Astrocyte (in vitro differentiated cells and primary cell): ENCODE data around the gene CSF2. TPM values are rescaled to one million over a fixed set of nuclear protein-coding genes. Genes with fewer than 3 reads are reported as not detected.

Source experiments
- DNase-seq: peaks from one replicate; pipeline ENCODE4 v3.0.0-alpha.2; 2010; ENCODE audit warnings: low read depth
- FAIRE-seq: peaks from 2 replicates; lab custom pipeline; 2011; peaks lifted over from hg19 to GRCh38; lab: Jason Lieb, UNC
- H2AFZ ChIP-seq: 2 replicates; pipeline ENCODE4 v1.6.0; 2012; ENCODE audit warnings: low read depth, low read length, inconsistent platforms
- H3K27ac ChIP-seq: 2 replicates; pipeline ENCODE4 v1.5.1; 2011; ENCODE audit warnings: low read depth, low read length, inconsistent platforms
- H3K27me3 ChIP-seq: 2 replicates; pipeline ENCODE4 v1.6.0; 2011; ENCODE audit warnings: low read length, inconsistent platforms; ENCODE audit not compliant: insufficient read depth
- H3K36me3 ChIP-seq: 2 replicates; pipeline ENCODE4 v1.5.1; 2011; ENCODE audit warnings: low read length, inconsistent platforms; ENCODE audit not compliant: insufficient read depth
- H3K4me1 ChIP-seq: 2 replicates; pipeline ENCODE4 v1.5.1; 2011; ENCODE audit warnings: low read length, inconsistent platforms; ENCODE audit not compliant: insufficient read depth
- H3K4me2 ChIP-seq: 2 replicates; pipeline ENCODE4 v1.6.0; 2012; ENCODE audit warnings: low read length, inconsistent platforms
- H3K4me3 ChIP-seq: 2 replicates; pipeline ENCODE4 v1.5.1; 2011; ENCODE audit warnings: low read depth, mild to moderate bottlenecking, low read length, inconsistent platforms; ENCODE audit not compliant: insufficient read depth
- H3K79me2 ChIP-seq: 2 replicates; pipeline ENCODE4 v1.6.0; 2012; ENCODE audit warnings: mild to moderate bottlenecking, low read length, inconsistent platforms; ENCODE audit not compliant: insufficient read depth
- H3K9ac ChIP-seq: 2 replicates; pipeline ENCODE4 v1.6.0; 2012; ENCODE audit warnings: mild to moderate bottlenecking, low read length, inconsistent platforms
- H3K9me3 ChIP-seq: 2 replicates; pipeline ENCODE4 v1.5.1; 2012; ENCODE audit warnings: low read depth, mild to moderate bottlenecking, low read length, inconsistent platforms; ENCODE audit not compliant: insufficient read depth
- H4K20me1 ChIP-seq: 2 replicates; pipeline ENCODE4 v1.6.0; 2012; ENCODE audit warnings: low read length, inconsistent platforms; ENCODE audit not compliant: insufficient read depth
- H3K27ac Mint-ChIP-seq: one replicate; pipeline ENCODE4 v1.8.0; 2021; ENCODE audit warnings: mild to moderate bottlenecking, mixed read lengths; ENCODE audit not compliant: unreplicated experiment
- H3K27me3 Mint-ChIP-seq: one replicate; pipeline ENCODE4 v1.8.0; 2021; ENCODE audit warnings: low read depth, mixed read lengths; ENCODE audit not compliant: unreplicated experiment
- H3K36me3 Mint-ChIP-seq: one replicate; pipeline ENCODE4 v1.8.0; 2021; ENCODE audit warnings: low read depth, mixed read lengths; ENCODE audit not compliant: unreplicated experiment
- H3K4me1 Mint-ChIP-seq: one replicate; pipeline ENCODE4 v1.8.0; 2021; ENCODE audit warnings: low read depth, mixed read lengths; ENCODE audit not compliant: unreplicated experiment
- H3K4me3 Mint-ChIP-seq: one replicate; pipeline ENCODE4 v1.8.0; 2021; ENCODE audit warnings: mild to moderate bottlenecking, moderate library complexity, mixed read lengths; ENCODE audit not compliant: unreplicated experiment
- H3K9me3 Mint-ChIP-seq: one replicate; pipeline ENCODE4 v1.8.0; 2021; ENCODE audit warnings: mild to moderate bottlenecking, mixed read lengths; ENCODE audit not compliant: unreplicated experiment
- CTCF ChIP-seq: IDR thresholded peaks from 2 replicates; pipeline ENCODE4 v1.5.1; 2011; ENCODE audit warnings: low read depth, mild to moderate bottlenecking, inconsistent platforms, low read length, moderate library complexity; ENCODE audit not compliant: insufficient read depth
- EZH2 ChIP-seq: IDR thresholded peaks from 2 replicates; pipeline ENCODE4 v1.6.1; 2012; ENCODE audit warnings: mild to moderate bottlenecking, low read length, inconsistent platforms; ENCODE audit not compliant: insufficient read depth
- total RNA-seq: library from RNA; stranded (reverse); gene quantifications from 2 replicates; pipeline ENCODE4 v1.2.1, GENCODE V29; 2021

CSF2 gene
- total RNA-seq, 1 donor from 2014 or later = not detected

GRCh38 chr5:132099076-132099748 is 25.6 kb downstream of the CSF2 start:
- Histone ChIP-seq H3K4me2 (no peak overlapping the region), H4K20me1 (no peaks in the 10 kb centered on the region), H3K79me2 (no peaks in the 10 kb centered on the region), H3K4me1 (peaks cover 53% of the 10 kb centered on the region), H3K27me3 (no peaks in the 10 kb centered on the region), H3K36me3 (no peaks in the 10 kb centered on the region), H2AFZ (no peak overlapping the region), H3K4me3 (no peak overlapping the region), H3K9ac (no peak overlapping the region), H3K9me3 (no peaks in the 10 kb centered on the region), H3K27ac (peak overlapping the region; percentile 24)
- Mint-ChIP-seq H3K4me1 (peaks cover 34% of the 10 kb centered on the region), H3K27ac (no peak overlapping the region), H3K9me3 (no peaks in the 10 kb centered on the region), H3K4me3 (no peak overlapping the region), H3K27me3 (peaks cover 12% of the 10 kb centered on the region), H3K36me3 (no peaks in the 10 kb centered on the region)
- DNase-seq = no peak
- no peak for FAIRE-seq
- TF ChIP-seq EZH2 (no peak), CTCF (no peak)

GRCh38 chr5:132099905-132100304 is 26.3 kb downstream of the CSF2 start:
- no peaks in the 10 kb centered on the region for H3K36me3 ChIP-seq
- DNase-seq (no peak), FAIRE-seq (no peak)
- no peak overlapping the region for H2AFZ ChIP-seq
- no peak overlapping the region for H3K9ac ChIP-seq
- H4K20me1 ChIP-seq = no peaks in the 10 kb centered on the region
- no peak overlapping the region for H3K27ac ChIP-seq
- no peak for TF ChIP-seq EZH2
- TF ChIP-seq CTCF = no peak
- Mint-ChIP-seq H3K36me3 (no peaks in the 10 kb centered on the region), H3K4me1 (peaks cover 29% of the 10 kb centered on the region), H3K27me3 (peaks cover 12% of the 10 kb centered on the region), H3K9me3 (no peaks in the 10 kb centered on the region), H3K27ac (no peak overlapping the region), H3K4me3 (no peak overlapping the region)
- peaks cover 52% of the 10 kb centered on the region for H3K4me1 ChIP-seq
- H3K9me3 ChIP-seq = no peaks in the 10 kb centered on the region
- H3K27me3 ChIP-seq = no peaks in the 10 kb centered on the region
- no peaks in the 10 kb centered on the region for H3K79me2 ChIP-seq
- no peak overlapping the region for H3K4me2 ChIP-seq
- H3K4me3 ChIP-seq = no peak overlapping the region

- H3K27me3 Mint-ChIP-seq = peaks cover 12% of the 10 kb centered on the region
- FAIRE-seq (no peak), DNase-seq (no peak)
- H3K4me3 Mint-ChIP-seq = no peak overlapping the region
- H3K79me2 ChIP-seq = no peaks in the 10 kb centered on the region
- H3K9me3 Mint-ChIP-seq = no peaks in the 10 kb centered on the region
- H3K27me3 ChIP-seq = no peaks in the 10 kb centered on the region
- H3K27ac ChIP-seq = no peak overlapping the region
- no peaks in the 10 kb centered on the region for H4K20me1 ChIP-seq
- TF ChIP-seq CTCF (no peak), EZH2 (no peak)
- peaks cover 44% of the 10 kb centered on the region for H3K4me1 ChIP-seq
- no peak overlapping the region for H3K27ac Mint-ChIP-seq
- no peak overlapping the region for H3K4me2 ChIP-seq
- no peak overlapping the region for H3K4me3 ChIP-seq
- H3K36me3 ChIP-seq = no peaks in the 10 kb centered on the region
- H2AFZ ChIP-seq = no peak overlapping the region
- H3K4me1 Mint-ChIP-seq = peaks cover 26% of the 10 kb centered on the region
- no peaks in the 10 kb centered on the region for H3K36me3 Mint-ChIP-seq
- H3K9me3 ChIP-seq = no peaks in the 10 kb centered on the region
- no peak overlapping the region for H3K9ac ChIP-seq
Observed at GRCh38 chr5:132100672-132101261, 27.2 kb downstream of the CSF2 start.
